MM.1S (cell line): ENCODE results near the gene ADGRL3.

Experiments used
- CTCF ChIP-seq: fragments of 300-600 bp; sonication (generic); IDR thresholded peaks from 2 replicates; pipeline ENCODE4 v1.5.1; 2016; ENCODE audit warnings: antibody characterized with exemption, low read length, mixed read lengths
- EZH2 ChIP-seq: fragments of 300-600 bp; sonication (generic); optimal IDR thresholded peaks from 2 replicates; pipeline ENCODE3; 2017; ENCODE audit warnings: low read depth, mild to moderate bottlenecking, antibody characterized with exemption, low read length, mixed read lengths
- EZH2phosphoT487 ChIP-seq: fragments of 300-600 bp; sonication (generic); IDR thresholded peaks from 2 replicates; pipeline ENCODE4 v1.6.1; 2018; ENCODE audit warnings: antibody characterized with exemption, low read length

GRCh38 chr4:61812171-61812570 is 612.0 kb downstream of the ADGRL3 start:
- no peak for TF ChIP-seq CTCF
- TF ChIP-seq EZH2, result no peak
- no peak for TF ChIP-seq EZH2phosphoT487
